Activated CD8-positive, alpha-beta T cell treated with anti-CD3 and anti-CD28 coated beads, Interleukin-2, amount 10 ng/mL, durations not matched to agents 7 days and 5 days (primary cell): Measurements from ENCODE around the gene AFDN. TPM values are rescaled to one million over a fixed set of nuclear protein-coding genes. Genes with fewer than 3 reads are reported as not detected.

Experiments used
- ATAC-seq: fragments of 150-1000 bp; cut with Tn5 transposase; one replicate; pipeline ENCODE4 v1.10.0; 2021; ENCODE audit warnings: moderate library complexity
- CTCF ChIA-PET: fragments of 350-600 bp; sonication (Branson Sonifier 250); formaldehyde crosslinking; loops from one replicate; lab custom pipeline; 2021; ENCODE audit warnings: antibody characterized with exemption; lab: Charles Lee
- POLR2A ChIA-PET: fragments of 350-600 bp; sonication (Branson Sonifier 250); formaldehyde crosslinking; loops from one replicate; lab custom pipeline; 2021; ENCODE audit warnings: antibody characterized with exemption; lab: Charles Lee
- DNase-seq: peaks from one replicate; pipeline ENCODE4 v3.0.0-alpha.2; 2020
- H3K27ac Mint-ChIP-seq: one replicate; pipeline ENCODE4 v1.8.0; 2021; ENCODE audit warnings: mild to moderate bottlenecking, mixed read lengths
- H3K27me3 Mint-ChIP-seq: one replicate; pipeline ENCODE4 v1.8.0; 2021; ENCODE audit warnings: low read depth, mixed read lengths
- H3K36me3 Mint-ChIP-seq: one replicate; pipeline ENCODE4 v1.8.0; 2021; ENCODE audit warnings: low read depth, mixed read lengths
- H3K4me1 Mint-ChIP-seq: one replicate; pipeline ENCODE4 v1.8.0; 2021; ENCODE audit warnings: low read depth, mixed read lengths
- H3K4me3 Mint-ChIP-seq: one replicate; pipeline ENCODE4 v1.8.0; 2021; ENCODE audit warnings: mild to moderate bottlenecking, mixed read lengths
- H3K9me3 Mint-ChIP-seq: one replicate; pipeline ENCODE4 v1.8.0; 2022; ENCODE audit warnings: mixed read lengths; ENCODE audit not compliant: insufficient read depth
- total RNA-seq, 2 experiments: library from RNA; stranded (reverse); gene quantifications; one replicate each; pipeline ENCODE4 v1.2.3, GENCODE V29; 2021

The AFDN gene
- total RNA-seq, 2 experiments from 2014 or later = 20.9 to 24.2 TPM

- no peak for ATAC-seq
- Mint-ChIP-seq H3K4me1 (no peaks in the 10 kb centered on the region), H3K36me3 (no peaks in the 10 kb centered on the region), H3K27ac (no peak overlapping the region), H3K27me3 (peaks cover 23% of the 10 kb centered on the region), H3K4me3 (no peak overlapping the region), H3K9me3 (no peaks in the 10 kb centered on the region)
- POLR2A ChIA-PET = no interaction called here
- CTCF ChIA-PET = no interaction called here
- no peak for DNase-seq
These were observed 13.4 kb downstream of the AFDN start for GRCh38 chr6:167840160-167840525.

- CTCF ChIA-PET = no interaction called here
- no peaks in the 10 kb centered on the region for H3K9me3 Mint-ChIP-seq
These were observed 13.9 kb downstream of the AFDN start for GRCh38 chr6:167840526-167841179.

GRCh38 chr6:167841981-167842380, 15.3 kb downstream of the AFDN start:
- Mint-ChIP-seq H3K9me3 (no peaks in the 10 kb centered on the region), H3K27me3 (peaks cover 24% of the 10 kb centered on the region), H3K4me1 (no peaks in the 10 kb centered on the region), H3K4me3 (no peak overlapping the region), H3K36me3 (no peaks in the 10 kb centered on the region), H3K27ac (no peak overlapping the region)
- ChIA-PET POLR2A (no interaction called here), CTCF (no interaction called here)
- ATAC-seq (no peak), DNase-seq (no peak)

More at GRCh38 chr6:167840526-167841179, 13.9 kb downstream of the AFDN start:
- H3K4me1 Mint-ChIP-seq = no peaks in the 10 kb centered on the region
- DNase-seq (no peak), ATAC-seq (no peak)
- H3K27me3 Mint-ChIP-seq = peaks cover 22% of the 10 kb centered on the region
- no peak overlapping the region for H3K4me3 Mint-ChIP-seq
- no peaks in the 10 kb centered on the region for H3K36me3 Mint-ChIP-seq
- no peak overlapping the region for H3K27ac Mint-ChIP-seq
- POLR2A ChIA-PET = no interaction called here

GRCh38 chr6:167842457-167842856, 15.7 kb downstream of the AFDN start:
- no peaks in the 10 kb centered on the region for H3K9me3 Mint-ChIP-seq
- H3K4me1 Mint-ChIP-seq = no peaks in the 10 kb centered on the region
- no peaks in the 10 kb centered on the region for H3K36me3 Mint-ChIP-seq
- H3K27ac Mint-ChIP-seq = no peak overlapping the region
- no peak overlapping the region for H3K4me3 Mint-ChIP-seq
- no peak for ATAC-seq
- no peak for DNase-seq
- ChIA-PET CTCF (interaction anchor here (0.8 to 0.9 kb wide), 2 partner anchors 9 to 14 kb away, joined by 3 read pairs; no protein-coding TSS in a partner anchor), POLR2A (no interaction called here)
- peaks cover 26% of the 10 kb centered on the region for H3K27me3 Mint-ChIP-seq

- H3K27ac Mint-ChIP-seq = no peak overlapping the region
- no peak for DNase-seq
- no peaks in the 10 kb centered on the region for H3K36me3 Mint-ChIP-seq
- POLR2A ChIA-PET = no interaction called here
- CTCF ChIA-PET = interaction anchor here (0.8 to 1.0 kb wide), 3 partner anchors 9 to 15 kb away, joined by 3 read pairs; no protein-coding TSS in a partner anchor
- no peak for ATAC-seq
- no peaks in the 10 kb centered on the region for H3K9me3 Mint-ChIP-seq
- H3K4me1 Mint-ChIP-seq = no peaks in the 10 kb centered on the region
- H3K4me3 Mint-ChIP-seq = no peak overlapping the region
- H3K27me3 Mint-ChIP-seq = peaks cover 25% of the 10 kb centered on the region
These were observed 16.3 kb downstream of the AFDN start for GRCh38 chr6:167843023-167843422.

GRCh38 chr6:167845856-167846255, 19.1 kb downstream of the AFDN start:
- ATAC-seq = no peak
- no peak overlapping the region for H3K27ac Mint-ChIP-seq
- H3K4me3 Mint-ChIP-seq = no peak overlapping the region
- no peaks in the 10 kb centered on the region for H3K9me3 Mint-ChIP-seq
- no peaks in the 10 kb centered on the region for H3K36me3 Mint-ChIP-seq
- DNase-seq = no peak
- H3K27me3 Mint-ChIP-seq = peaks cover 33% of the 10 kb centered on the region
- no peaks in the 10 kb centered on the region for H3K4me1 Mint-ChIP-seq
- ChIA-PET CTCF (no interaction called here), POLR2A (no interaction called here)

- H3K27ac Mint-ChIP-seq = no peak overlapping the region
- no peaks in the 10 kb centered on the region for H3K36me3 Mint-ChIP-seq
- ATAC-seq (no peak), DNase-seq (no peak)
- H3K27me3 Mint-ChIP-seq = peaks cover 35% of the 10 kb centered on the region
- ChIA-PET POLR2A (interaction anchor here (0.6 kb wide), 1 partner anchor 1567 kb away, joined by 3 read pairs; no protein-coding TSS in a partner anchor), CTCF (no interaction called here)
- no peaks in the 10 kb centered on the region for H3K4me1 Mint-ChIP-seq
- H3K9me3 Mint-ChIP-seq = no peaks in the 10 kb centered on the region
- H3K4me3 Mint-ChIP-seq = no peak overlapping the region
These were observed 20.4 kb downstream of the AFDN start for GRCh38 chr6:167846997-167847606.

- no peaks in the 10 kb centered on the region for H3K9me3 Mint-ChIP-seq
- no peak overlapping the region for H3K27ac Mint-ChIP-seq
- POLR2A ChIA-PET = no interaction called here
- H3K4me1 Mint-ChIP-seq = no peaks in the 10 kb centered on the region
- DNase-seq (no peak), ATAC-seq (no peak)
- no peak overlapping the region for H3K4me3 Mint-ChIP-seq
- H3K27me3 Mint-ChIP-seq = peaks cover 40% of the 10 kb centered on the region
- H3K36me3 Mint-ChIP-seq = no peaks in the 10 kb centered on the region
- CTCF ChIA-PET = no interaction called here
These were observed 21.2 kb downstream of the AFDN start for GRCh38 chr6:167847936-167848335.

GRCh38 chr6:167848783-167849182, 22.1 kb downstream of the AFDN start:
- ChIA-PET CTCF (no interaction called here), POLR2A (no interaction called here)
- no peak overlapping the region for H3K27ac Mint-ChIP-seq
- no peak overlapping the region for H3K4me3 Mint-ChIP-seq
- DNase-seq (no peak), ATAC-seq (no peak)
- no peaks in the 10 kb centered on the region for H3K36me3 Mint-ChIP-seq
- H3K27me3 Mint-ChIP-seq = peaks cover 38% of the 10 kb centered on the region
- H3K9me3 Mint-ChIP-seq = no peaks in the 10 kb centered on the region
- no peaks in the 10 kb centered on the region for H3K4me1 Mint-ChIP-seq

- no peaks in the 10 kb centered on the region for H3K9me3 Mint-ChIP-seq
- DNase-seq = no peak
- no peaks in the 10 kb centered on the region for H3K36me3 Mint-ChIP-seq
- H3K4me1 Mint-ChIP-seq = no peaks in the 10 kb centered on the region
- ChIA-PET POLR2A (no interaction called here), CTCF (no interaction called here)
- H3K27ac Mint-ChIP-seq = no peak overlapping the region
- no peak overlapping the region for H3K4me3 Mint-ChIP-seq
- peaks cover 42% of the 10 kb centered on the region for H3K27me3 Mint-ChIP-seq
- ATAC-seq = no peak
These were observed 23.2 kb downstream of the AFDN start for GRCh38 chr6:167849846-167850459.

- no peak for ATAC-seq
- peaks cover 40% of the 10 kb centered on the region for H3K27me3 Mint-ChIP-seq
These were observed 24.1 kb downstream of the AFDN start for GRCh38 chr6:167850782-167851181.

GRCh38 chr6:167851370-167851952, 24.8 kb downstream of the AFDN start:
- CTCF ChIA-PET = no interaction called here
- Mint-ChIP-seq H3K4me1 (no peaks in the 10 kb centered on the region), H3K27me3 (peaks cover 36% of the 10 kb centered on the region), H3K9me3 (no peaks in the 10 kb centered on the region), H3K36me3 (no peaks in the 10 kb centered on the region), H3K27ac (no peak overlapping the region), H3K4me3 (no peak overlapping the region)
- ATAC-seq (no peak), DNase-seq (no peak)
- POLR2A ChIA-PET = no interaction called here

More at GRCh38 chr6:167850782-167851181, 24.1 kb downstream of the AFDN start:
- DNase-seq = no peak
- no peaks in the 10 kb centered on the region for H3K4me1 Mint-ChIP-seq
- H3K9me3 Mint-ChIP-seq = no peaks in the 10 kb centered on the region
- H3K27ac Mint-ChIP-seq = no peak overlapping the region
- ChIA-PET POLR2A (no interaction called here), CTCF (no interaction called here)
- H3K4me3 Mint-ChIP-seq = no peak overlapping the region
- H3K36me3 Mint-ChIP-seq = no peaks in the 10 kb centered on the region
